Thyroid gland (tissue), 4 donors: ENCODE results near the gene NLK.
"Not testable (repeated sequence)": the region's sequence is repeated elsewhere in the genome, so short reads cannot be mapped to it uniquely, and the experiment has no call there.

Experiments
- POLR2A ChIP-seq, 2 donors: fragments of 450-650 bp; IDR thresholded peaks; one replicate each; pipeline ENCODE4 v1.6.1; 2017; ENCODE audit warnings: antibody characterized with exemption in 2 of 2, mild to moderate bottlenecking in 2 of 2, moderate library complexity in 1 of 2
- TF ChIP-seq, protein P1 (sequence below), 6 experiments: fragments of 200-600 bp in 3 of 6; fragments of 450-650 bp in 3 of 6; sonication (generic) in 3 of 6; IDR thresholded peaks; one replicate each; pipeline ENCODE4 v1.5.1; 2016 to 2019; ENCODE audit warnings: antibody characterized with exemption in 6 of 6, mild to moderate bottlenecking in 2 of 6, inconsistent platforms in 1 of 6, moderate library complexity in 1 of 6

DNA sequence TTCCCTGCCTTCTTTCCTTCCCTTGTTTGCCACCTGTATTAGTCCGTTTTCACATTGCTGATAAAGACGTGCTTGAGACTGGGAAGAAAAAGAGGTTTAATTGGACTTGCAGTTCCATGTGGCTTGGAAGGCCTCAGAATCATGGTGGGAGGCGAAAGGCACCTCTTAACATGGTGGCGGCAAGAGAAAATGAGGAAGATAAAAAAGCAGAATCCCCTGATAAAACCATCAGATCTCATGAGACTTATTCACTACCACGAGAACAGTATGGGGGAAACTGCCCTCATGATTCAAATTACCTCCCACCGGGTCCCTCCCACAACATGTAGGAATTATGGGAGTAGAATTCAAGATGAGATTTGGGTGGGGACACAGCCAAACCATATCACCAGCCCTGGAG is 34.7 kb downstream of the NLK start:
- TF ChIP-seq, protein P1, sequence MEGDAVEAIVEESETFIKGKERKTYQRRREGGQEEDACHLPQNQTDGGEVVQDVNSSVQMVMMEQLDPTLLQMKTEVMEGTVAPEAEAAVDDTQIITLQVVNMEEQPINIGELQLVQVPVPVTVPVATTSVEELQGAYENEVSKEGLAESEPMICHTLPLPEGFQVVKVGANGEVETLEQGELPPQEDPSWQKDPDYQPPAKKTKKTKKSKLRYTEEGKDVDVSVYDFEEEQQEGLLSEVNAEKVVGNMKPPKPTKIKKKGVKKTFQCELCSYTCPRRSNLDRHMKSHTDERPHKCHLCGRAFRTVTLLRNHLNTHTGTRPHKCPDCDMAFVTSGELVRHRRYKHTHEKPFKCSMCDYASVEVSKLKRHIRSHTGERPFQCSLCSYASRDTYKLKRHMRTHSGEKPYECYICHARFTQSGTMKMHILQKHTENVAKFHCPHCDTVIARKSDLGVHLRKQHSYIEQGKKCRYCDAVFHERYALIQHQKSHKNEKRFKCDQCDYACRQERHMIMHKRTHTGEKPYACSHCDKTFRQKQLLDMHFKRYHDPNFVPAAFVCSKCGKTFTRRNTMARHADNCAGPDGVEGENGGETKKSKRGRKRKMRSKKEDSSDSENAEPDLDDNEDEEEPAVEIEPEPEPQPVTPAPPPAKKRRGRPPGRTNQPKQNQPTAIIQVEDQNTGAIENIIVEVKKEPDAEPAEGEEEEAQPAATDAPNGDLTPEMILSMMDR (IDR thresholded peaks at IDR 0.05) = not testable (repeated sequence)
- not testable (repeated sequence) for TF ChIP-seq POLR2A (IDR thresholded peaks at IDR 0.05)
